Panc1 (cell line): ENCODE measurements around the gene CNTN4. TPM values are rescaled to one million over a fixed set of nuclear protein-coding genes. Genes with fewer than 3 reads are reported as not detected.

ENCODE experiments used
- ATAC-seq: fragments of 200-7000 bp; cut with Tn5 transposase; 2 replicates; pipeline ENCODE4 v1.9.1; 2020; ENCODE audit warnings: mild to moderate bottlenecking, moderate library complexity
- BruUV-seq: library from RNA; stranded (reverse); fragments of 400-500 nt; replicated peaks from 2 replicates; lab custom pipeline; 2021; lab: Mats Ljungman, UMichigan
- CTCF ChIA-PET: fragments of 300-600 bp; sonication (Branson Sonifier 250); formaldehyde crosslinking; loops from one replicate; lab custom pipeline; 2022; ENCODE audit warnings: antibody characterized with exemption; lab: Charles Lee
- POLR2A ChIA-PET: fragments of 300-600 bp; sonication (Branson Sonifier 250); formaldehyde crosslinking; loops from one replicate; lab custom pipeline; 2022; ENCODE audit warnings: antibody characterized with exemption; lab: Charles Lee
- DNase-seq: peaks from one replicate; pipeline ENCODE4 v3.0.0-alpha.2; 2010; ENCODE audit warnings: low read depth, low spot score
- H3K27ac ChIP-seq: 2 replicates; pipeline ENCODE4 v1.5.1; 2011; ENCODE audit warnings: mild to moderate bottlenecking, low read length, inconsistent platforms
- H3K27me3 ChIP-seq: fragments of 200-500 bp; sonication (Bioruptor generic); 2 replicates; pipeline ENCODE4 v1.6.0; 2014; ENCODE audit warnings: low read length, inconsistent platforms; ENCODE audit not compliant: control insufficient read depth, insufficient read depth
- H3K36me3 ChIP-seq: fragments of 200-500 bp; sonication (Bioruptor generic); 2 replicates; pipeline ENCODE4 v1.5.1; 2014; ENCODE audit warnings: inconsistent platforms, mild to moderate bottlenecking, low read length, moderate library complexity; ENCODE audit not compliant: control insufficient read depth, insufficient read depth
- H3K4me1 ChIP-seq: 2 replicates; pipeline ENCODE4 v1.5.1; 2011; ENCODE audit warnings: inconsistent platforms, mild to moderate bottlenecking, low read length, moderate library complexity; ENCODE audit not compliant: control insufficient read depth, insufficient read depth
- H3K4me3 ChIP-seq, 2 experiments: 2 replicates each; pipeline ENCODE4 v1.5.1; 2011 to 2012; ENCODE audit warnings: low read depth in 2 of 2, low read length in 2 of 2, mild to moderate bottlenecking in 2 of 2, inconsistent platforms in 1 of 2, moderate library complexity in 1 of 2
- H3K9me3 ChIP-seq: fragments of 200-500 bp; sonication (Bioruptor generic); 2 replicates; pipeline ENCODE4 v1.5.1; 2014; ENCODE audit warnings: low read depth, mild to moderate bottlenecking, inconsistent platforms, low read length, moderate library complexity; ENCODE audit not compliant: control insufficient read depth, insufficient read depth
- POLR2AphosphoS5 ChIP-seq: IDR thresholded peaks from 2 replicates; pipeline ENCODE4 v1.6.1; 2012; ENCODE audit warnings: mild to moderate bottlenecking, low read depth, low read length, moderate library complexity
- SIN3A ChIP-seq: IDR thresholded peaks from 2 replicates; pipeline ENCODE4 v1.6.1; 2012; ENCODE audit warnings: low read depth, mild to moderate bottlenecking, low read length, moderate library complexity, borderline replicate concordance; ENCODE audit not compliant: insufficient read depth
- TCF7L2 ChIP-seq: IDR thresholded peaks from 2 replicates; pipeline ENCODE4 v1.6.1; 2011; ENCODE audit warnings: mild to moderate bottlenecking, low read depth, low read length, inconsistent platforms
- in situ Hi-C: cut with HindIII; loops from 2 replicates; pipeline ENCODE4 v1.10.0; 2016; ENCODE audit warnings: low sequenced_read_pairs, low pct_unique_long_range_greater_than_20kb
- intact Hi-C: fragments of 100-400 bp; cut with micrococcal nuclease; formaldehyde crosslinking; loops from one replicate; pipeline ENCODE4 v1.10.0; 2022; ENCODE audit not compliant: unreplicated experiment
- total RNA-seq: library from RNA; stranded (reverse); gene quantifications from one replicate; pipeline ENCODE4 v1.2.1, GENCODE V29; 2021; ENCODE audit not compliant: unreplicated experiment
- TF ChIP-seq, protein P1 (sequence below), 2 experiments: IDR thresholded peaks; 2 replicates each; pipeline ENCODE4 v1.6.1; 2011 to 2012; ENCODE audit warnings: low read depth in 2 of 2, control low read depth in 1 of 2, low read length in 1 of 2, mild to moderate bottlenecking in 1 of 2, moderate library complexity in 1 of 2; ENCODE audit not compliant: insufficient read depth in 1 of 2
- TF ChIP-seq, protein P2 (sequence below): fragments of 450-650 bp; IDR thresholded peaks from 2 replicates; pipeline ENCODE4 v1.5.1; 2017; ENCODE audit warnings: mild to moderate bottlenecking

Gene CNTN4
- total RNA-seq, 1 experiment from 2014 or later = not detected

DNA sequence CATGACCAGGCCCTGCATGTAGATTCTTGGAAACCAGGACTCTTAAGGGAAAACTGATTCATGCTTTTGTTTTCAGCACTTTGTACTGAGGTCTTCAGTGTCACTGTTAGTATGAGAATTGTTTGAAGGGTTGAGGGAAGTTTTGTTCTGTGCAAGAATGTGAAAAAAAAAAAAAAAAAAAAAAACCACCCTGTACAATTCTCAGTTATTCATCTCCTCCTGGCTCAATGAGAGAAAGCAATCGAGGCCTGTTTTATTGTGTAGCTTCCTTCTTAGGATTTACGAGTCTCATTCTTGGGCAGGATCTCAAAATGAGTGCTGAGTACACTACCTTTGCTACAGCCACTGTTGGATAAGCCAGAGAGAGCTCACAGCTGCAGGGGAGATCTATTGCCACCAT is 469.5 kb downstream of the CNTN4 start:
- CTCF ChIA-PET = no interaction called here
- H3K36me3 ChIP-seq = no peaks in the 10 kb centered on the region
- DNase-seq = no peak
- in situ Hi-C loops (no loop called here), intact Hi-C loops (no loop called here)
- no peak overlapping the region for H3K4me3 ChIP-seq
- H3K27ac ChIP-seq = no peak overlapping the region
- POLR2A ChIA-PET = no interaction called here
- ATAC-seq = no peak
- no peaks in the 10 kb centered on the region for H3K27me3 ChIP-seq
- no peak for TF ChIP-seq SIN3A
- TF ChIP-seq, protein P1, sequence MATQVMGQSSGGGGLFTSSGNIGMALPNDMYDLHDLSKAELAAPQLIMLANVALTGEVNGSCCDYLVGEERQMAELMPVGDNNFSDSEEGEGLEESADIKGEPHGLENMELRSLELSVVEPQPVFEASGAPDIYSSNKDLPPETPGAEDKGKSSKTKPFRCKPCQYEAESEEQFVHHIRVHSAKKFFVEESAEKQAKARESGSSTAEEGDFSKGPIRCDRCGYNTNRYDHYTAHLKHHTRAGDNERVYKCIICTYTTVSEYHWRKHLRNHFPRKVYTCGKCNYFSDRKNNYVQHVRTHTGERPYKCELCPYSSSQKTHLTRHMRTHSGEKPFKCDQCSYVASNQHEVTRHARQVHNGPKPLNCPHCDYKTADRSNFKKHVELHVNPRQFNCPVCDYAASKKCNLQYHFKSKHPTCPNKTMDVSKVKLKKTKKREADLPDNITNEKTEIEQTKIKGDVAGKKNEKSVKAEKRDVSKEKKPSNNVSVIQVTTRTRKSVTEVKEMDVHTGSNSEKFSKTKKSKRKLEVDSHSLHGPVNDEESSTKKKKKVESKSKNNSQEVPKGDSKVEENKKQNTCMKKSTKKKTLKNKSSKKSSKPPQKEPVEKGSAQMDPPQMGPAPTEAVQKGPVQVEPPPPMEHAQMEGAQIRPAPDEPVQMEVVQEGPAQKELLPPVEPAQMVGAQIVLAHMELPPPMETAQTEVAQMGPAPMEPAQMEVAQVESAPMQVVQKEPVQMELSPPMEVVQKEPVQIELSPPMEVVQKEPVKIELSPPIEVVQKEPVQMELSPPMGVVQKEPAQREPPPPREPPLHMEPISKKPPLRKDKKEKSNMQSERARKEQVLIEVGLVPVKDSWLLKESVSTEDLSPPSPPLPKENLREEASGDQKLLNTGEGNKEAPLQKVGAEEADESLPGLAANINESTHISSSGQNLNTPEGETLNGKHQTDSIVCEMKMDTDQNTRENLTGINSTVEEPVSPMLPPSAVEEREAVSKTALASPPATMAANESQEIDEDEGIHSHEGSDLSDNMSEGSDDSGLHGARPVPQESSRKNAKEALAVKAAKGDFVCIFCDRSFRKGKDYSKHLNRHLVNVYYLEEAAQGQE (IDR thresholded peaks at IDR 0.05; ENCODE audit: insufficient read depth in 1 of 2, low read depth in 2 of 2, low read length in 1 of 2) = no peak
- no peak for TF ChIP-seq TCF7L2
- TF ChIP-seq, protein P2, sequence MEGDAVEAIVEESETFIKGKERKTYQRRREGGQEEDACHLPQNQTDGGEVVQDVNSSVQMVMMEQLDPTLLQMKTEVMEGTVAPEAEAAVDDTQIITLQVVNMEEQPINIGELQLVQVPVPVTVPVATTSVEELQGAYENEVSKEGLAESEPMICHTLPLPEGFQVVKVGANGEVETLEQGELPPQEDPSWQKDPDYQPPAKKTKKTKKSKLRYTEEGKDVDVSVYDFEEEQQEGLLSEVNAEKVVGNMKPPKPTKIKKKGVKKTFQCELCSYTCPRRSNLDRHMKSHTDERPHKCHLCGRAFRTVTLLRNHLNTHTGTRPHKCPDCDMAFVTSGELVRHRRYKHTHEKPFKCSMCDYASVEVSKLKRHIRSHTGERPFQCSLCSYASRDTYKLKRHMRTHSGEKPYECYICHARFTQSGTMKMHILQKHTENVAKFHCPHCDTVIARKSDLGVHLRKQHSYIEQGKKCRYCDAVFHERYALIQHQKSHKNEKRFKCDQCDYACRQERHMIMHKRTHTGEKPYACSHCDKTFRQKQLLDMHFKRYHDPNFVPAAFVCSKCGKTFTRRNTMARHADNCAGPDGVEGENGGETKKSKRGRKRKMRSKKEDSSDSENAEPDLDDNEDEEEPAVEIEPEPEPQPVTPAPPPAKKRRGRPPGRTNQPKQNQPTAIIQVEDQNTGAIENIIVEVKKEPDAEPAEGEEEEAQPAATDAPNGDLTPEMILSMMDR = no peak
- TF ChIP-seq POLR2AphosphoS5 = no peak
- no peaks in the 10 kb centered on the region for H3K4me1 ChIP-seq
- no peaks in the 10 kb centered on the region for H3K9me3 ChIP-seq
- no TSS peak for BruUV-seq

DNA sequence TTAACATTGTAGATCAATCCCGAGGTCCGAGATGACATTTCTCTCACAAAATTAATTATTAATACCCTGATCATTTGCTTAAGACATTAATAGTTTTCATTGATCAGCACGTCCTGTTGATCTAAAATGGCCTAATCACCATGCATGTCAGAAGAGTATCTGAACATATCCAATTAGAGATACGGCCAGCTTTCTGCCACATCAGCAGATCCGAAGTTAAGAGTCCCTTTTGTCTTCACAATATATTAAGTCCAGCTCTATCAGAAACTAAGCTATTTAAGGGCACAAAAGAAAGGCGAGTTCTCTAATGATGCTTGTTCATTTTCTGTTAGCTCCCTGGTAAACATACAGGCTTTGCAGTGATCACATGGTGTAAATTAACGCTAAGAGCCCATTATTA is 470.3 kb downstream of the CNTN4 start:
- in situ Hi-C loops (no loop called here), intact Hi-C loops (no loop called here)
- ATAC-seq (no peak), DNase-seq (no peak)
- no peak for TF ChIP-seq POLR2AphosphoS5
- no peak for TF ChIP-seq SIN3A
- no peak for TF ChIP-seq TCF7L2
- TF ChIP-seq, protein P1 (IDR thresholded peaks at IDR 0.05; ENCODE audit: insufficient read depth in 1 of 2, low read depth in 2 of 2, low read length in 1 of 2) = no peak
- TF ChIP-seq, protein P2 = no peak
- ChIA-PET CTCF (no interaction called here), POLR2A (no interaction called here)
- no peak overlapping the region for H3K4me3 ChIP-seq
- no TSS peak for BruUV-seq
- H3K36me3 ChIP-seq = no peaks in the 10 kb centered on the region
- no peaks in the 10 kb centered on the region for H3K4me1 ChIP-seq
- H3K9me3 ChIP-seq = no peaks in the 10 kb centered on the region
- H3K27ac ChIP-seq = no peak overlapping the region
- H3K27me3 ChIP-seq = no peaks in the 10 kb centered on the region
